ENCODE results near the gene HLA-DOB.

DNA sequence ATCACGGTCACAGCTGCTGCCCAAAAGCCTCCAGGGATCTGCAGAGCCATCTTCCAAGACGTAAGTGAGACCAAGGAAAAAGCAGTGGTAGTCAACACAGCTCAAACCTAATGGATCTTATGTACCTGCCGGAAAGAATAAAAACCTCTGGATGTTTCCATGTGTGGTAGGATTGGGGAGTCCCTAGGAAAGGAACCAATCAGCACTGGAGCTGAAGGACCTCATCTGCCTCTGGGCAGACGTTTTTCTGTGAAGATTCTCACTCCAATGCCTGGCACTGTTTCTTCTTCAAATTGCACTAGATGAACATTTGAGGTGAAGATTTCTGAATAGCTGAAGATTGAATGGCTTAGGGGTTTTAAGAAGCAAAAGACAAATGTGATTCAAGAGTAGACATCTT lies 53.4 kb downstream of the HLA-DOB start, which contains the start of gene HLA-DQB2:
- TF ChIP-seq, protein P1, sequence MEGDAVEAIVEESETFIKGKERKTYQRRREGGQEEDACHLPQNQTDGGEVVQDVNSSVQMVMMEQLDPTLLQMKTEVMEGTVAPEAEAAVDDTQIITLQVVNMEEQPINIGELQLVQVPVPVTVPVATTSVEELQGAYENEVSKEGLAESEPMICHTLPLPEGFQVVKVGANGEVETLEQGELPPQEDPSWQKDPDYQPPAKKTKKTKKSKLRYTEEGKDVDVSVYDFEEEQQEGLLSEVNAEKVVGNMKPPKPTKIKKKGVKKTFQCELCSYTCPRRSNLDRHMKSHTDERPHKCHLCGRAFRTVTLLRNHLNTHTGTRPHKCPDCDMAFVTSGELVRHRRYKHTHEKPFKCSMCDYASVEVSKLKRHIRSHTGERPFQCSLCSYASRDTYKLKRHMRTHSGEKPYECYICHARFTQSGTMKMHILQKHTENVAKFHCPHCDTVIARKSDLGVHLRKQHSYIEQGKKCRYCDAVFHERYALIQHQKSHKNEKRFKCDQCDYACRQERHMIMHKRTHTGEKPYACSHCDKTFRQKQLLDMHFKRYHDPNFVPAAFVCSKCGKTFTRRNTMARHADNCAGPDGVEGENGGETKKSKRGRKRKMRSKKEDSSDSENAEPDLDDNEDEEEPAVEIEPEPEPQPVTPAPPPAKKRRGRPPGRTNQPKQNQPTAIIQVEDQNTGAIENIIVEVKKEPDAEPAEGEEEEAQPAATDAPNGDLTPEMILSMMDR (IDR thresholded peaks at IDR 0.05): no peak
- TF ChIP-seq ZFX (IDR thresholded peaks at IDR 0.05; ENCODE audit: borderline replicate concordance): no peak
